Measurements from ENCODE around the gene AGBL4.

AGBL4 gene

GRCh38 chr1:49552101-49552500, 471.7 kb downstream of the AGBL4 start:
- Histone ChIP-seq H3K27ac (no peak overlapping the region), H3K4me1 (no peaks in the 10 kb centered on the region), H3K36me3 (no peaks in the 10 kb centered on the region), H3K4me3 (no peak overlapping the region), H3K9me3 (peaks cover 0 to 5% (median 0%) of the 10 kb centered on the region in 3 donors), H3K27me3 (no peaks in the 10 kb centered on the region)
- DNase-seq, result no peak
- intact Hi-C loops (cut with DNase I; ENCODE audit: low total_unique reads), result no loop called here
- no peak for TF ChIP-seq CTCF (IDR thresholded peaks at IDR 0.05)

GRCh38 chr1:49544615-49545014, 479.1 kb downstream of the AGBL4 start:
- Histone ChIP-seq H3K4me3 (no peak overlapping the region), H3K4me1 (no peaks in the 10 kb centered on the region), H3K36me3 (no peaks in the 10 kb centered on the region), H3K9me3 (peaks cover 0 to 10% (median 5%) of the 10 kb centered on the region in 3 donors), H3K27me3 (no peaks in the 10 kb centered on the region), H3K27ac (no peak overlapping the region)
- intact Hi-C loops (cut with DNase I; ENCODE audit: low total_unique reads), result no loop called here
- TF ChIP-seq CTCF (IDR thresholded peaks at IDR 0.05), result no peak
- no peak for DNase-seq

GRCh38 chr1:49541096-49541752, 482.5 kb downstream of the AGBL4 start:
- Histone ChIP-seq H3K4me1 (no peaks in the 10 kb centered on the region), H3K4me3 (no peak overlapping the region), H3K36me3 (no peaks in the 10 kb centered on the region), H3K9me3 (peaks cover 0 to 10% (median 5%) of the 10 kb centered on the region in 3 donors), H3K27ac (no peak overlapping the region), H3K27me3 (no peaks in the 10 kb centered on the region)
- no peak for DNase-seq
- TF ChIP-seq CTCF (IDR thresholded peaks at IDR 0.05), result no peak
- intact Hi-C loops (cut with DNase I; ENCODE audit: low total_unique reads), result no loop called here

- H3K9me3 ChIP-seq, result no peaks in the 10 kb centered on the region
- no peak for TF ChIP-seq CTCF (IDR thresholded peaks at IDR 0.05)
- H3K36me3 ChIP-seq, result no peaks in the 10 kb centered on the region
- H3K4me3 ChIP-seq, result no peak overlapping the region
- H3K27me3 ChIP-seq, result no peaks in the 10 kb centered on the region
- intact Hi-C loops (cut with DNase I; ENCODE audit: low total_unique reads), result no loop called here
- no peak overlapping the region for H3K27ac ChIP-seq
- no peak for DNase-seq
- H3K4me1 ChIP-seq, result no peaks in the 10 kb centered on the region
These were observed 496.0 kb downstream of the AGBL4 start for GRCh38 chr1:49527606-49528305.

GRCh38 chr1:49526672-49527071, 497.1 kb downstream of the AGBL4 start:
- Histone ChIP-seq H3K27me3 (no peaks in the 10 kb centered on the region), H3K9me3 (no peaks in the 10 kb centered on the region), H3K36me3 (no peaks in the 10 kb centered on the region), H3K4me1 (no peaks in the 10 kb centered on the region), H3K27ac (no peak overlapping the region), H3K4me3 (no peak overlapping the region)
- intact Hi-C loops (cut with DNase I; ENCODE audit: low total_unique reads), result no loop called here
- DNase-seq, result no peak
- no peak for TF ChIP-seq CTCF (IDR thresholded peaks at IDR 0.05)
